OCI-LY1 (cell line): Measurements from ENCODE around the gene MARK3.

Experiments used
- H2AFZ ChIP-seq: fragments of 200-600 bp; sonication (generic), shearing (Covaris generic); 2 replicates; pipeline ENCODE4 v1.6.0; 2014; ENCODE audit warnings: antibody characterized with exemption, mild to moderate bottlenecking, low read length
- H3F3A ChIP-seq: fragments of 200-600 bp; sonication (generic), shearing (Covaris generic); 2 replicates; pipeline ENCODE4 v1.6.0; 2014; ENCODE audit warnings: mild to moderate bottlenecking, antibody characterized with exemption, low read length, moderate library complexity; ENCODE audit not compliant: insufficient read depth
- H3K27ac ChIP-seq: fragments of 200-600 bp; sonication (generic); 2 replicates; pipeline ENCODE4 v1.5.1; 2014; ENCODE audit warnings: low read length, mixed run types, mild to moderate bottlenecking, low read depth; ENCODE audit not compliant: poor library complexity, severe bottlenecking
- H3K27me3 ChIP-seq: fragments of 200-600 bp; sonication (generic); 2 replicates; pipeline ENCODE4 v1.6.0; 2014; ENCODE audit warnings: antibody characterized with exemption, mild to moderate bottlenecking, low read length, moderate library complexity; ENCODE audit not compliant: insufficient read depth
- H3K36me3 ChIP-seq: fragments of 200-600 bp; sonication (generic); 2 replicates; pipeline ENCODE4 v1.6.1; 2014; ENCODE audit warnings: mild to moderate bottlenecking, antibody characterized with exemption, low read length, moderate library complexity, mixed read lengths; ENCODE audit not compliant: insufficient read depth
- H3K4me1 ChIP-seq: fragments of 200-600 bp; sonication (generic); 2 replicates; pipeline ENCODE4 v1.5.1; 2014; ENCODE audit warnings: mild to moderate bottlenecking, low read length, moderate library complexity; ENCODE audit not compliant: insufficient read depth, severe bottlenecking
- H3K4me2 ChIP-seq: fragments of 200-600 bp; sonication (generic), shearing (Covaris generic); 2 replicates; pipeline ENCODE4 v1.6.1; 2014; ENCODE audit warnings: low read length
- H3K4me3 ChIP-seq: fragments of 200-600 bp; sonication (generic); 2 replicates; pipeline ENCODE4 v1.5.1; 2014; ENCODE audit warnings: low read length, low read depth, mild to moderate bottlenecking, mixed read lengths; ENCODE audit not compliant: poor library complexity, severe bottlenecking
- H3K79me2 ChIP-seq: fragments of 200-600 bp; shearing (Covaris generic); 2 replicates; pipeline ENCODE4 v1.6.1; 2016; ENCODE audit warnings: mixed run types, low read length, mixed read lengths; ENCODE audit not compliant: insufficient read depth
- H3K9ac ChIP-seq: fragments of 200-600 bp; sonication (generic), shearing (Covaris generic); 2 replicates; pipeline ENCODE4 v1.6.1; 2014; ENCODE audit warnings: mild to moderate bottlenecking, low read length, mixed read lengths
- H3K9me2 ChIP-seq: fragments of 200-600 bp; sonication (generic), shearing (Covaris generic); 2 replicates; pipeline ENCODE4 v1.6.1; 2014; ENCODE audit warnings: low read depth, mild to moderate bottlenecking, low read length, mixed read lengths
- H3K9me3 ChIP-seq: fragments of 200-600 bp; shearing (Covaris generic); 2 replicates; pipeline ENCODE4 v1.6.1; 2014; ENCODE audit warnings: low read length, mixed read lengths
- H4K20me1 ChIP-seq: fragments of 200-600 bp; sonication (generic), shearing (Covaris generic); 2 replicates; pipeline ENCODE4 v1.6.0; 2016; ENCODE audit warnings: mild to moderate bottlenecking, low read length; ENCODE audit not compliant: insufficient read depth
- EZH2 ChIP-seq: fragments of 200-600 bp; sonication (generic), shearing (Covaris generic); IDR thresholded peaks from 2 replicates; pipeline ENCODE4 v1.8.0; 2017; ENCODE audit warnings: borderline replicate concordance, mixed run types, mild to moderate bottlenecking, antibody characterized with exemption, low read length, moderate library complexity, mixed read lengths
- TF ChIP-seq, protein P1 (sequence below): fragments of 200-600 bp; sonication (generic), shearing (Covaris generic); IDR thresholded peaks from 2 replicates; pipeline ENCODE4 v1.5.1; 2017; ENCODE audit warnings: mild to moderate bottlenecking, antibody characterized with exemption, low read length, moderate library complexity, mixed read lengths

MARK3 gene

DNA sequence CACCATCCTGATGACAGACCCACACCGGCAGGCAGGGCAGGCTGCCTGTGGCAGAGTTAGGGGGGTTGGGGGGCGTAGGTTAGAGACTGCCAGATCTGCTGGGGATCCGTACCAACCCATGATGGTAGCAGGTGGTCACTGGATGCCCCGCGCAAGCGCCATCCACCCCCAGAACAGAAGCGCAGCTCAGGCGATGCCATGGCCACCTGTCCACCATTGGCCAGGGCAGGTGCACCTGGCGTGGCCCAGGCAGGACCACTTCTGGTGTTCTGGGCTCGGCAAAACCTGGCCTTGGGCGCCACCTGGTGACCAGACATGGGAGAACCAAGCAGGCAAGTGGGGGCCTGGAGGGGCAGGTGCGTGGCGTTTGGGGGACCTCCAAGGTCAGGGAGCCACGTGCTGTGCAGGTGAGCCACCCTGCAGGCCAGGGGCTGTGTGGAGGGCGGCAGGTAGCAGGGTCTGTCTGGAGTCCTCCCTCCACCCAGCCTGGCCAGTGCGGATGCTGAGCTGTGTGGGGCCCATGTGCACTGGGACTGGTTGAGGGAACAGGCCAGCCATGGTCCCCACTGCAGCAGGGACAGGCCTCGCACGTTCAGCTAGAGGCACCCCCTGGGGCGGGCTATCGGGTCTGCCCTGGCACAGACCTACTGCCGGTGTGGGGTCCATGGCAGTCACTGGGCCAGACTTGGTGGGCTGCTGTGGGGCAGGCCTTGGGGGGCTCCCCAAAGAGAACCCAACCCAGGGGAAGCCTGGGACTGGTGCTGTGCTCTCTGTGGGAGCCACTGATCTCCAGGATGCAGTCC is 161.6 kb downstream of the MARK3 start:
- no peaks in the 10 kb centered on the region for H3K27me3 ChIP-seq
- H3K4me3 ChIP-seq: no peak overlapping the region
- H3F3A ChIP-seq: no peaks in the 10 kb centered on the region
- H3K27ac ChIP-seq: no peak overlapping the region
- H3K79me2 ChIP-seq: no peaks in the 10 kb centered on the region
- no peak for TF ChIP-seq EZH2
- TF ChIP-seq, protein P1, sequence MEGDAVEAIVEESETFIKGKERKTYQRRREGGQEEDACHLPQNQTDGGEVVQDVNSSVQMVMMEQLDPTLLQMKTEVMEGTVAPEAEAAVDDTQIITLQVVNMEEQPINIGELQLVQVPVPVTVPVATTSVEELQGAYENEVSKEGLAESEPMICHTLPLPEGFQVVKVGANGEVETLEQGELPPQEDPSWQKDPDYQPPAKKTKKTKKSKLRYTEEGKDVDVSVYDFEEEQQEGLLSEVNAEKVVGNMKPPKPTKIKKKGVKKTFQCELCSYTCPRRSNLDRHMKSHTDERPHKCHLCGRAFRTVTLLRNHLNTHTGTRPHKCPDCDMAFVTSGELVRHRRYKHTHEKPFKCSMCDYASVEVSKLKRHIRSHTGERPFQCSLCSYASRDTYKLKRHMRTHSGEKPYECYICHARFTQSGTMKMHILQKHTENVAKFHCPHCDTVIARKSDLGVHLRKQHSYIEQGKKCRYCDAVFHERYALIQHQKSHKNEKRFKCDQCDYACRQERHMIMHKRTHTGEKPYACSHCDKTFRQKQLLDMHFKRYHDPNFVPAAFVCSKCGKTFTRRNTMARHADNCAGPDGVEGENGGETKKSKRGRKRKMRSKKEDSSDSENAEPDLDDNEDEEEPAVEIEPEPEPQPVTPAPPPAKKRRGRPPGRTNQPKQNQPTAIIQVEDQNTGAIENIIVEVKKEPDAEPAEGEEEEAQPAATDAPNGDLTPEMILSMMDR: peak; percentile 99
- H3K9me2 ChIP-seq: no peaks in the 10 kb centered on the region
- no peaks in the 10 kb centered on the region for H3K9me3 ChIP-seq
- H3K36me3 ChIP-seq: no peaks in the 10 kb centered on the region
- no peak overlapping the region for H2AFZ ChIP-seq
- H4K20me1 ChIP-seq: no peaks in the 10 kb centered on the region
- H3K9ac ChIP-seq: no peak overlapping the region
- no peaks in the 10 kb centered on the region for H3K4me1 ChIP-seq
- H3K4me2 ChIP-seq: no peak overlapping the region

DNA sequence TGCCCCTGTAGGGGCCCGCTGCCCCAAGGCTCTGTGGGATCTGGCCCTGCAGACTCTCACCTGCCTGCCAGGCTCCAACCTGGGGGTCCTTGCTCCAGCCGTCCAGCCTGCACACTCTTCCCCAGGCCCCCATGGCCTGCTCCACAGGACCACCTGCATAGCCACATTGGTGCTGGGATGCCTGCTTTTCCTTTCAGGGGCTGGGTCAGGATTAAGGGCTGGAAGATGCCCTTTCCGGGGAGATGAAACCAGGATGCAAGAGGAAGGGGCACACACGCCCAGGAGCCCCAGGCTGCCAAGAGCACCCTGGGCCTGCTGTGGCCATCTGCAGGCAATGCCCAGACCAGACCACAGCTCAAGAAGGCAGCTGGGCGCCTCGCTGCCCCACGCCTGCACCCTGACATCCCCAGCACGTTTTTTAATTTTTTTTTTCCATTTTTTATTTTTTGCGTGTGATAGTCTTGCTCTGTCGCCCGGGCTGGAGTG is 162.3 kb downstream of the MARK3 start:
- Histone ChIP-seq H3K27me3 (no peaks in the 10 kb centered on the region), H3K27ac (no peak overlapping the region), H3K4me3 (no peak overlapping the region), H4K20me1 (no peaks in the 10 kb centered on the region), H3K36me3 (no peaks in the 10 kb centered on the region), H3F3A (no peaks in the 10 kb centered on the region), H3K79me2 (no peaks in the 10 kb centered on the region), H3K9me2 (no peaks in the 10 kb centered on the region), H2AFZ (no peak overlapping the region), H3K9ac (no peak overlapping the region), H3K4me1 (no peaks in the 10 kb centered on the region), H3K9me3 (no peaks in the 10 kb centered on the region), H3K4me2 (no peak overlapping the region)
- TF ChIP-seq, protein P1: no peak
- TF ChIP-seq EZH2: no peak

DNA sequence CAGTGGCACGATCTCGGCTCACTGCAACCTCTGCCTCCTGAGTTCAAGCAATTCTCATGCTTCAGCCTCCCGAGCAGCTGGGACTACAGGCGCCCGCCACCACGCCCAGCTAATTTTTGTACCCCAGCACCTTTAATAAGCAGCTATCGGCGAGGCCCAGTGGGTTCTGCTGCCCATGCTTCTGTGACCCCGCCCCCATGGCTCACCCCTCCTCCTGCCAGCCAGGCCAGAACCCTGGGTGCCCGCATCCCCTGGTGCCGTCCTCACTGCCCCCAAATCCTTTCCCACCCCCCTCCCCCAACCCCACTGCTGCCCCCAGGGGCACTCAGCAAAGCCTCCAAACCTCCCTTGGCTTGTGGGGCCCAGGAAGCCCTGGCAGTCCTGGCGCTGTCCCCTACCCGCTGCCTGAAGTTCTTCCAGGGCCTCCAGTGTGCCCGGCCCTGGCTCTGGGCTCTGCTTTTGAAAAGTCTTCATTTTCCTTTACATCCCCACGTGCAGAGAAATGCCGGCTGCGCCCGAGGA is 162.8 kb downstream of the MARK3 start:
- Histone ChIP-seq H3K9me3 (no peaks in the 10 kb centered on the region), H3K9ac (no peak overlapping the region), H3K27ac (no peak overlapping the region), H3K36me3 (no peaks in the 10 kb centered on the region), H3K4me3 (no peak overlapping the region), H3K4me1 (no peaks in the 10 kb centered on the region), H3K27me3 (no peaks in the 10 kb centered on the region), H4K20me1 (no peaks in the 10 kb centered on the region), H2AFZ (no peak overlapping the region), H3K9me2 (no peaks in the 10 kb centered on the region), H3K79me2 (no peaks in the 10 kb centered on the region), H3K4me2 (no peak overlapping the region), H3F3A (no peaks in the 10 kb centered on the region)
- TF ChIP-seq EZH2: no peak
- TF ChIP-seq, protein P1: no peak
